Karpas-422 (cell line): Measurements from ENCODE around the gene PSMC1. TPM values are rescaled to one million over a fixed set of nuclear protein-coding genes. Genes with fewer than 3 reads are reported as not detected.

ENCODE experiments used
- DNase-seq: peaks from one replicate; pipeline ENCODE4 v3.0.0-alpha.2; 2015
- H2AFZ ChIP-seq: fragments of 200-600 bp; sonication (generic); 2 replicates; pipeline ENCODE4 v1.6.1; 2014; ENCODE audit warnings: antibody characterized with exemption, low read length, mixed read lengths
- H3K27ac ChIP-seq: fragments of 200-600 bp; sonication (generic); 2 replicates; pipeline ENCODE4 v1.5.1; 2014; ENCODE audit warnings: mild to moderate bottlenecking, low read length, moderate library complexity
- H3K27me3 ChIP-seq: fragments of 200-600 bp; sonication (generic); 2 replicates; pipeline ENCODE4 v1.6.1; 2014; ENCODE audit warnings: low read length, mixed read lengths
- H3K36me3 ChIP-seq: fragments of 200-600 bp; sonication (generic); 2 replicates; pipeline ENCODE4 v1.6.1; 2014; ENCODE audit warnings: low read length, mixed read lengths; ENCODE audit not compliant: insufficient read depth
- H3K4me1 ChIP-seq: fragments of 200-600 bp; sonication (generic); 2 replicates; pipeline ENCODE4 v1.6.1; 2014; ENCODE audit warnings: mild to moderate bottlenecking, low read length, mixed read lengths
- H3K4me2 ChIP-seq: fragments of 200-600 bp; sonication (generic); 2 replicates; pipeline ENCODE4 v1.6.1; 2014; ENCODE audit warnings: low read length, low read depth, mild to moderate bottlenecking; ENCODE audit not compliant: poor library complexity, severe bottlenecking
- H3K4me3 ChIP-seq: fragments of 200-600 bp; sonication (generic); 2 replicates; pipeline ENCODE4 v1.5.1; 2014; ENCODE audit warnings: mild to moderate bottlenecking, antibody characterized with exemption, low read length, mixed read lengths
- H3K79me2 ChIP-seq: fragments of 200-600 bp; sonication (generic); 2 replicates; pipeline ENCODE4 v1.6.1; 2014; ENCODE audit warnings: mild to moderate bottlenecking, low read length, mixed read lengths
- H3K9ac ChIP-seq: fragments of 200-600 bp; sonication (generic); 2 replicates; pipeline ENCODE4 v1.6.0; 2014; ENCODE audit warnings: low read length
- H3K9me2 ChIP-seq: fragments of 200-600 bp; sonication (generic), shearing (Covaris generic); replicated peaks from 2 replicates; pipeline ENCODE4 v1.6.0; 2014; ENCODE audit warnings: mild to moderate bottlenecking, low read length, moderate library complexity; ENCODE audit not compliant: insufficient read depth
- H3K9me3 ChIP-seq: fragments of 300-700, 200-600 bp; sonication (generic); 2 replicates; pipeline ENCODE4 v1.6.1; 2014; ENCODE audit warnings: low read length, mixed read lengths
- H4K20me1 ChIP-seq: fragments of 200-600 bp; sonication (generic); 2 replicates; pipeline ENCODE4 v1.6.1; 2014; ENCODE audit warnings: mild to moderate bottlenecking, antibody characterized with exemption, low read length, low read depth; ENCODE audit not compliant: insufficient read depth
- total RNA-seq: library from RNA; depleted of rRNA; stranded (reverse); fragments of >200 nt; shearing (Covaris generic); gene quantifications from 2 replicates; pipeline ENCODE4 v1.2.3, GENCODE V29; 2014; ENCODE audit warnings: low replicate concordance; rRNA removed

The PSMC1 gene
- total RNA-seq, 1 experiment from 2014 or later: 71.8 TPM

- Histone ChIP-seq H3K79me2 (peaks cover 46% of the 10 kb centered on the region), H3K9me2 (no peaks in the 10 kb centered on the region), H3K4me3 (no peak overlapping the region), H3K27me3 (no peaks in the 10 kb centered on the region), H3K4me2 (no peak overlapping the region), H4K20me1 (no peaks in the 10 kb centered on the region), H3K9me3 (no peaks in the 10 kb centered on the region), H2AFZ (no peak overlapping the region), H3K36me3 (peaks cover 41% of the 10 kb centered on the region), H3K27ac (no peak overlapping the region), H3K4me1 (peaks cover 3% of the 10 kb centered on the region), H3K9ac (no peak overlapping the region)
- no peak for DNase-seq
Observed at GRCh38 chr14:90317286-90317685, 60.9 kb downstream of the PSMC1 start.

- Histone ChIP-seq H3K4me1 (peaks cover 3% of the 10 kb centered on the region), H3K4me2 (no peak overlapping the region), H3K9me3 (no peaks in the 10 kb centered on the region), H3K27ac (no peak overlapping the region), H3K4me3 (no peak overlapping the region), H3K9ac (no peak overlapping the region), H2AFZ (no peak overlapping the region), H3K9me2 (no peaks in the 10 kb centered on the region), H4K20me1 (no peaks in the 10 kb centered on the region), H3K27me3 (no peaks in the 10 kb centered on the region), H3K79me2 (peaks cover 53% of the 10 kb centered on the region), H3K36me3 (peaks cover 35% of the 10 kb centered on the region; the same call in 1 of the 2 replicates)
- no peak for DNase-seq
Observed at GRCh38 chr14:90318016-90318415, 61.7 kb downstream of the PSMC1 start.

- H3K79me2 ChIP-seq: peaks cover 64% of the 10 kb centered on the region
- DNase-seq: no peak
- H3K9me2 ChIP-seq: no peaks in the 10 kb centered on the region
- no peaks in the 10 kb centered on the region for H3K9me3 ChIP-seq
- H3K4me1 ChIP-seq: peaks cover 3% of the 10 kb centered on the region
- H3K36me3 ChIP-seq: peaks cover 28% of the 10 kb centered on the region; the same call in 1 of the 2 replicates
- no peaks in the 10 kb centered on the region for H3K27me3 ChIP-seq
- no peak overlapping the region for H3K27ac ChIP-seq
- no peak overlapping the region for H3K4me3 ChIP-seq
- no peaks in the 10 kb centered on the region for H4K20me1 ChIP-seq
- no peak overlapping the region for H3K4me2 ChIP-seq
- no peak overlapping the region for H3K9ac ChIP-seq
- H2AFZ ChIP-seq: no peak overlapping the region
Observed at GRCh38 chr14:90319173-90319572, 62.8 kb downstream of the PSMC1 start.

- peaks cover 72% of the 10 kb centered on the region for H3K79me2 ChIP-seq
- no peaks in the 10 kb centered on the region for H3K27me3 ChIP-seq
- H4K20me1 ChIP-seq: no peaks in the 10 kb centered on the region
- H3K4me3 ChIP-seq: no peak overlapping the region
- H3K9ac ChIP-seq: no peak overlapping the region
- no peak overlapping the region for H3K4me2 ChIP-seq
- no peaks in the 10 kb centered on the region for H3K9me3 ChIP-seq
- H3K4me1 ChIP-seq: peaks cover 3% of the 10 kb centered on the region
- no peak overlapping the region for H3K27ac ChIP-seq
- no peak for DNase-seq
- H2AFZ ChIP-seq: no peak overlapping the region
- H3K36me3 ChIP-seq: peaks cover 23% of the 10 kb centered on the region; the same call in 1 of the 2 replicates
- H3K9me2 ChIP-seq: no peaks in the 10 kb centered on the region
Observed at GRCh38 chr14:90319634-90320541, 63.5 kb downstream of the PSMC1 start.

- Histone ChIP-seq H3K9me2 (no peaks in the 10 kb centered on the region), H3K79me2 (peaks cover 90% of the 10 kb centered on the region)
Observed at GRCh38 chr14:90321891-90322290, 65.5 kb downstream of the PSMC1 start.

More at GRCh38 chr14:90321891-90322290, 65.5 kb downstream of the PSMC1 start:
- peaks cover 12% of the 10 kb centered on the region; the same call in 1 of the 2 replicates for H3K36me3 ChIP-seq
- no peak overlapping the region for H3K4me2 ChIP-seq
- H2AFZ ChIP-seq: no peak overlapping the region
- no peak overlapping the region for H3K4me3 ChIP-seq
- no peak overlapping the region for H3K27ac ChIP-seq
- no peaks in the 10 kb centered on the region for H3K9me3 ChIP-seq
- no peaks in the 10 kb centered on the region for H3K27me3 ChIP-seq
- peaks cover 3% of the 10 kb centered on the region for H3K4me1 ChIP-seq
- H3K9ac ChIP-seq: no peak overlapping the region
- DNase-seq: no peak
- H4K20me1 ChIP-seq: no peaks in the 10 kb centered on the region

Other genes starting within 250 kb of the PSMC1 start
- not detected in 2 replicates for gene KCNK13, start 194.6 kb upstream of the PSMC1 start, total RNA-seq
- 19.5 and 22.3 TPM in 2 replicates for gene NRDE2, start 75.4 kb downstream of the PSMC1 start, total RNA-seq
- 560 and 724 TPM in 2 replicates for gene CALM1, start 140.5 kb downstream of the PSMC1 start, total RNA-seq